Measurements from ENCODE around the gene MANBA. TPM values are rescaled to one million over a fixed set of nuclear protein-coding genes. Genes with fewer than 3 reads are reported as not detected.

MANBA gene
- total RNA-seq, 2 donors from 2014 or later, result 37.2 to 41.3 TPM

DNA sequence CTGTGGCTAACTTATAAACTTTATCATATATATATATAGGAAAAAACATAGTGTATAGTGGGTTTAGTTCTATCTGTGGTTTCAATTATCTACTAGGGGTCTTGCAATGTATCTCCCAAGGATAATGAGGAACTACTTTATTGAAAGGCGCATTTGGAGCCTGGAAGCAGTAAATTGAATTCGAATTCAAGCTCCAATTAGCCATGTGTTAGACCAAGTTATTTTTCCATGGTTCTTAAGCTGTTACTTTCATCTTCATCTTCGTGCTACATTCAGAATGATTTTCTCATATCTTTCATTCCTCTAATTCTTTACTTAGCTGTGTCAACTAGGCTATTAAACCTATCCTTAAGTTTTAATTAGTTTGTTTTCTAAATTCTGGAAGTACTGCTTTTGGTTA is 27.2 kb upstream of the MANBA start:
- no peaks in the 10 kb centered on the region for H3K27me3 ChIP-seq (replicated peaks; ENCODE audit: insufficient read depth)
- H3K4me1 ChIP-seq (ENCODE audit: control insufficient read depth in 1 of 2, low read depth in 2 of 2), result no peaks in the 10 kb centered on the region
- H3K4me3 ChIP-seq, result no peak overlapping the region
- peaks cover 5% of the 10 kb centered on the region for H3K36me3 ChIP-seq
- DNase-seq (ENCODE audit: low spot score), result no peak
- TF ChIP-seq, protein P1, sequence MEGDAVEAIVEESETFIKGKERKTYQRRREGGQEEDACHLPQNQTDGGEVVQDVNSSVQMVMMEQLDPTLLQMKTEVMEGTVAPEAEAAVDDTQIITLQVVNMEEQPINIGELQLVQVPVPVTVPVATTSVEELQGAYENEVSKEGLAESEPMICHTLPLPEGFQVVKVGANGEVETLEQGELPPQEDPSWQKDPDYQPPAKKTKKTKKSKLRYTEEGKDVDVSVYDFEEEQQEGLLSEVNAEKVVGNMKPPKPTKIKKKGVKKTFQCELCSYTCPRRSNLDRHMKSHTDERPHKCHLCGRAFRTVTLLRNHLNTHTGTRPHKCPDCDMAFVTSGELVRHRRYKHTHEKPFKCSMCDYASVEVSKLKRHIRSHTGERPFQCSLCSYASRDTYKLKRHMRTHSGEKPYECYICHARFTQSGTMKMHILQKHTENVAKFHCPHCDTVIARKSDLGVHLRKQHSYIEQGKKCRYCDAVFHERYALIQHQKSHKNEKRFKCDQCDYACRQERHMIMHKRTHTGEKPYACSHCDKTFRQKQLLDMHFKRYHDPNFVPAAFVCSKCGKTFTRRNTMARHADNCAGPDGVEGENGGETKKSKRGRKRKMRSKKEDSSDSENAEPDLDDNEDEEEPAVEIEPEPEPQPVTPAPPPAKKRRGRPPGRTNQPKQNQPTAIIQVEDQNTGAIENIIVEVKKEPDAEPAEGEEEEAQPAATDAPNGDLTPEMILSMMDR (IDR thresholded peaks at IDR 0.05), result no peak
- no peak for ATAC-seq (ENCODE audit: insufficient number of reproducible peaks, low FRiP score, low read depth)
- H3K27ac ChIP-seq, result no peak overlapping the region
- no peaks in the 10 kb centered on the region for H3K9me3 ChIP-seq

DNA sequence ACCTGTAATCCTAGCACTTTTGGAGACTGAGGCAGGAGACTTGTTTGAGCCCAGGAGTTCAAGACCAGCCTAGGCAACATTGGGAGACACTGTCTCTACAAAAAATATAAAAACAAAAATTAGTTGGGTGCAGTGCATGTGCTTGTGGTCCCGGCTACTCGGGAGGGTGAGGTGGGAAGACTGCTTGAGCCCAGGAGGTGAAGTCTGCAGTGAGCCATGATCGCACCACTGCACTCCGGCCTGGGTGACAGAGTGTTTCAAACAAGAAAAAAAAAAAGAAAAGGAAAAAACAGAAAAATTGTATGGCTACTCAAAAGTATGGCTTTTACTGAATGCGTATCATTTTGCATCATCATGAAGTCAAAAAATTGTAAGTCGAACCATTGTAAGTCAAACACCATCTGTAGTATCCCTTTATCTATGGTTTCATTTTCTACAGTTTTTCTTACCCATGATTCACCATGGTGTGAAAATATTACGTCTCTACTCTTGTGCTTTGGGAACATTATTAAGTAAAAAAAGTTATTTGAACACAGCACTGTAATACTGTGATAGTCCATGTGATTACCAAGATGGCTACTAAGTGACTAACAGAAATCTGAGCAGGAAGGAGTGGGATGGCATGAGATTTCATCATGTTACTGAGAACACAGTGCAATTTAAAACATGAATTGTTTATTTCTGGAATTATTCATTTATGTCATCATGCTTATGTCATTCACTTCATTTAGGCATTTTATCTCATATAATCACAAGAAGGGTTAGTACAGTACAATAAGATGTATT is 26.5 kb upstream of the MANBA start:
- ATAC-seq (ENCODE audit: insufficient number of reproducible peaks, low FRiP score, low read depth), result no peak
- no peaks in the 10 kb centered on the region for H3K27me3 ChIP-seq (replicated peaks; ENCODE audit: insufficient read depth)
- TF ChIP-seq, protein P1 (IDR thresholded peaks at IDR 0.05), result no peak
- H3K27ac ChIP-seq, result no peak overlapping the region
- H3K4me1 ChIP-seq (ENCODE audit: control insufficient read depth in 1 of 2, low read depth in 2 of 2), result no peaks in the 10 kb centered on the region
- no peaks in the 10 kb centered on the region for H3K9me3 ChIP-seq
- H3K36me3 ChIP-seq, result peaks cover 5% of the 10 kb centered on the region
- no peak overlapping the region for H3K4me3 ChIP-seq
- no peak for DNase-seq (ENCODE audit: low spot score)

DNA sequence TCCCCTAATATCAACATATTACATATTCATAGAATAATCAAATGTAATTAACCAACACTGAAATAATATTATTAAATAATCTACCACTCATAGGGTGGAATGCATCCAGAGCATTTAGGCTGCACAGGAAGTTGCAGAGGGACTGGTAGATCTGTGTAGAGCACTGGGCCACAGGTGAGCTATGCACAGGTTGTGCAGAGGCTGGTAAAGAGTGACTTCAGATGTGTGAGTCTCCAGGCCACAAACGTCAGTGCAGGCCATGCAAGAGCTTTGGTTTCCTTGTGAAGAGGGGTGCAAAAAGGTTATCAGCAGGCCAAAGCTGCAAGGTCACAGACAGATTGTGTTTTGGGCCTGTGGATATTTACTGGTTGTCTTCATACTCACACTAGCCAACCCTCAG is 25.5 kb upstream of the MANBA start:
- no peak for ATAC-seq (ENCODE audit: insufficient number of reproducible peaks, low FRiP score, low read depth)
- H3K4me1 ChIP-seq (ENCODE audit: control insufficient read depth in 1 of 2, low read depth in 2 of 2), result no peaks in the 10 kb centered on the region
- TF ChIP-seq, protein P1 (IDR thresholded peaks at IDR 0.05), result no peak
- no peak for DNase-seq (ENCODE audit: low spot score)
- H3K36me3 ChIP-seq, result peaks cover under 1% of the 10 kb centered on the region
- H3K4me3 ChIP-seq, result no peak overlapping the region
- no peak overlapping the region for H3K27ac ChIP-seq
- no peaks in the 10 kb centered on the region for H3K27me3 ChIP-seq (replicated peaks; ENCODE audit: insufficient read depth)
- H3K9me3 ChIP-seq, result no peaks in the 10 kb centered on the region

DNA sequence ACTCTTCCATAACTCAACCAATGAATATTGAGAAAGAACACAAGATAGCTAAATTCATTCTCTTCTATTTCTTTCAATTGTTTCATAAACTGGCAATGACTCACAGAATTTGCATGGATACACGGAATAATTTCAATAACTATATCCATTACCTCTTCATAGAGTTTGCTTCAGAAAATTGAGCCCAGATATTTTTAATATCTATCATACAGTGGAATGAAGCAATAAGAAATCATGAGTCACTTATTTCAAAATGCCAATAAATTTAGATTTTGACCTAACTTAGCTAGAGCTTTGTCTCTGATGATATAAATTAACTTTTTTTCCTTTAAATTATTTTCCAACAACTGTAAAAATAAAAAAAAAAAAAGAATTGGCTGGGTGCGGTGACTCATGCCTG is 22.2 kb upstream of the MANBA start:
- Histone ChIP-seq H3K4me1 (ENCODE audit: control insufficient read depth in 1 of 2, low read depth in 2 of 2) (no peaks in the 10 kb centered on the region), H3K4me3 (no peak overlapping the region), H3K9me3 (no peaks in the 10 kb centered on the region), H3K27ac (no peak overlapping the region), H3K36me3 (no peaks in the 10 kb centered on the region), H3K27me3 (replicated peaks; ENCODE audit: insufficient read depth) (no peaks in the 10 kb centered on the region)
- DNase-seq (ENCODE audit: low spot score) (no peak), ATAC-seq (ENCODE audit: insufficient number of reproducible peaks, low FRiP score, low read depth) (no peak)
- TF ChIP-seq, protein P1 (IDR thresholded peaks at IDR 0.05), result no peak

DNA sequence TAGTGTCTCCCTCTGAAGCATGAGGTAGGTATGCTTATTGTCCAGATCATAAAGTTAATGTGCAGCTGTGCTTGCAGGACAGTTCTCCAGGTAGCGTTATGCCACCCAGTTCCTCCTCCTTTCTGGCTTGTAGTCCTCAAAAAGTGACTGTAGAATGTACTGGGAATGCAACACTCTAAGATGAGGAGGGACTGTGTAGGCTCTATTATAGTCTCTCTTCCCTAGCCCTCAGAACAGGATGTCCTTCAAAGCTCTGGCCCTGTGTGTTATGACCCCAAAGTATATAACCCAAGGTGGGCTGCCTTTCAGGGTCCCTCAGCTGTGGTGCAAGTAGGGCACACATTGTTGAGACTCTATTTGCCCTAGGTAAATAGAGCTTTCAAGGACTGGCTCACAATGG is 20.8 kb upstream of the MANBA start:
- H3K27ac ChIP-seq, result no peak overlapping the region
- no peaks in the 10 kb centered on the region for H3K27me3 ChIP-seq (replicated peaks; ENCODE audit: insufficient read depth)
- ATAC-seq (ENCODE audit: insufficient number of reproducible peaks, low FRiP score, low read depth) (no peak), DNase-seq (ENCODE audit: low spot score) (no peak)
- no peaks in the 10 kb centered on the region for H3K4me1 ChIP-seq (ENCODE audit: control insufficient read depth in 1 of 2, low read depth in 2 of 2)
- no peaks in the 10 kb centered on the region for H3K9me3 ChIP-seq
- no peaks in the 10 kb centered on the region for H3K36me3 ChIP-seq
- TF ChIP-seq, protein P1 (IDR thresholded peaks at IDR 0.05), result no peak
- no peak overlapping the region for H3K4me3 ChIP-seq

Measured in thoracic aorta (tissue), 2 donors.